Vagina (tissue), 2 donors: ENCODE data around the gene HDHD5. TPM values are rescaled to one million over a fixed set of nuclear protein-coding genes. Genes with fewer than 3 reads are reported as not detected.

ENCODE experiments used
- DNase-seq, 2 donors: peaks; one replicate each; pipeline ENCODE4 v3.0.0-alpha.2; 2017; ENCODE audit errors: extremely low spot score in 2 of 2
- H3K27ac ChIP-seq: fragments of 200-600 bp; sonication (generic); one replicate; pipeline ENCODE4 v1.5.1; 2019
- H3K27me3 ChIP-seq: fragments of 200-600 bp; sonication (generic); one replicate; pipeline ENCODE4 v1.5.1; 2019
- H3K36me3 ChIP-seq, 2 donors: fragments of 200-600 bp; sonication (generic); one replicate each; pipeline ENCODE4 v1.5.1; 2017 to 2019
- H3K4me1 ChIP-seq: fragments of 200-600 bp; sonication (generic); one replicate; pipeline ENCODE4 v1.5.1; 2019
- H3K4me3 ChIP-seq, 2 donors: fragments of 200-600 bp; sonication (generic); 1 replicate in 1 of 2; 2 replicates in 1 of 2; pipeline ENCODE4 v1.5.1; 2016 to 2019
- H3K9me3 ChIP-seq: fragments of 200-600 bp; sonication (generic); one replicate; pipeline ENCODE4 v1.5.1; 2019
- POLR2A ChIP-seq, 2 donors: fragments of 450-650 bp; IDR thresholded peaks; one replicate each; pipeline ENCODE4 v1.6.1; 2017; ENCODE audit warnings: antibody characterized with exemption in 2 of 2, mild to moderate bottlenecking in 2 of 2, moderate library complexity in 2 of 2
- POLR2AphosphoS5 ChIP-seq, 2 donors: sonication (generic); formaldehyde crosslinking; IDR thresholded peaks; one replicate each; pipeline ENCODE4 v1.9.0; 2017; ENCODE audit warnings: antibody characterized with exemption in 2 of 2, mild to moderate bottlenecking in 2 of 2, low read depth in 1 of 2; ENCODE audit not compliant: insufficient read depth in 1 of 2
- intact Hi-C: fragments of 100-400 bp; cut with DNase I; formaldehyde crosslinking; loops from one replicate; pipeline ENCODE4 v1.15.1; 2023
- total RNA-seq: library from RNA; depleted of rRNA; stranded (reverse); fragments of >200 nt; gene quantifications from one replicate; pipeline ENCODE4 v1.2.3, GENCODE V29; 2016
- TF ChIP-seq, protein P1 (sequence below), 3 experiments: fragments of 450-650 bp in 2 of 3; fragments of 200-600 bp in 1 of 3; sonication (generic) in 1 of 3; IDR thresholded peaks; one replicate each; pipeline ENCODE4 v1.5.1; 2017 to 2019; ENCODE audit warnings: antibody characterized with exemption in 3 of 3, mild to moderate bottlenecking in 2 of 3, moderate library complexity in 2 of 3

Gene HDHD5
- total RNA-seq, 1 donor from 2014 or later: 30.0 TPM

DNA sequence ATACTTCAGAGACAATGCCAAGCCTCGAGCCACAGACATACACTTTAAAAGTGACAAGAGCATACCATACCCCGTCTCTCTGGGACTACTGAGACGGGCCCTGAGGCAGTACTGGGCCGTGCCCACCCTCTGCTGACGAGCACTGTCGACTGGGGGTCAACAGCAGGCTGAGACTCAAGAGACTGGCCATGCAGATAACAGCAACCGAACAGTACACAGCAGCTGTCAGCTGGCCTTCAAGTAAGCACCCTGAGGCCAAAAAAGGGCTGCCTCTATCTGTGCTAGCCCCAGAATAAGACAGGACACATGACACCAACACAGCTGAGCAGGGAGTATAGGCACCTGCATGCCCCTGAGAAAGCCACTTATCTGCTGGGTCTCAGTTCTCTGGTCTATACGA is 19.1 kb downstream of the HDHD5 start:
- Histone ChIP-seq H3K9me3 (no peaks in the 10 kb centered on the region), H3K4me3 (no peak overlapping the region), H3K4me1 (no peaks in the 10 kb centered on the region), H3K36me3 (peaks cover 0 to 47% of the 10 kb centered on the region in 2 donors), H3K27me3 (no peaks in the 10 kb centered on the region), H3K27ac (no peak overlapping the region)
- TF ChIP-seq POLR2AphosphoS5 (IDR thresholded peaks at IDR 0.05; ENCODE audit: insufficient read depth in 1 of 2, low read depth in 1 of 2): no peak
- TF ChIP-seq, protein P1, sequence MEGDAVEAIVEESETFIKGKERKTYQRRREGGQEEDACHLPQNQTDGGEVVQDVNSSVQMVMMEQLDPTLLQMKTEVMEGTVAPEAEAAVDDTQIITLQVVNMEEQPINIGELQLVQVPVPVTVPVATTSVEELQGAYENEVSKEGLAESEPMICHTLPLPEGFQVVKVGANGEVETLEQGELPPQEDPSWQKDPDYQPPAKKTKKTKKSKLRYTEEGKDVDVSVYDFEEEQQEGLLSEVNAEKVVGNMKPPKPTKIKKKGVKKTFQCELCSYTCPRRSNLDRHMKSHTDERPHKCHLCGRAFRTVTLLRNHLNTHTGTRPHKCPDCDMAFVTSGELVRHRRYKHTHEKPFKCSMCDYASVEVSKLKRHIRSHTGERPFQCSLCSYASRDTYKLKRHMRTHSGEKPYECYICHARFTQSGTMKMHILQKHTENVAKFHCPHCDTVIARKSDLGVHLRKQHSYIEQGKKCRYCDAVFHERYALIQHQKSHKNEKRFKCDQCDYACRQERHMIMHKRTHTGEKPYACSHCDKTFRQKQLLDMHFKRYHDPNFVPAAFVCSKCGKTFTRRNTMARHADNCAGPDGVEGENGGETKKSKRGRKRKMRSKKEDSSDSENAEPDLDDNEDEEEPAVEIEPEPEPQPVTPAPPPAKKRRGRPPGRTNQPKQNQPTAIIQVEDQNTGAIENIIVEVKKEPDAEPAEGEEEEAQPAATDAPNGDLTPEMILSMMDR (IDR thresholded peaks at IDR 0.05): no peak
- no peak for TF ChIP-seq POLR2A (IDR thresholded peaks at IDR 0.05)
- no peak for DNase-seq
- intact Hi-C loops: no loop called here

DNA sequence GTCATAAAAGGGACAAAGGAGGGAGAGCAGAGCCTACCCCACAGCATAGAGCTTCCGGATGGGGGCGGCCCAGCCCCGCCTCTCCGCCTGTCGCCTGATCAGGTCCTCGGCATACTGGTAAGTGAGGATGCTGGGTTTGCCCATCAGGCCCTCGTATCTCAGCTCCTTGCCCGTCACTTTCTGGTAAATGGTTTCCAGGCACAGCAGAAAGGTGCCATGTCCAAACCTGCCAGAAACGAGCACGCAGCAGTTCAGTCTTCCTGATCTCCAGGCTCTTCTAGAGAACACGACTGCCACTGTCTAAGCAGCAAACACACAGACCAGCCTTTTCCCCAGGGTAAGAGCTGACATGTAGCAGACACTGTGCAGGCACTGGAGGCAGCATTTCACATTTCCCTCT is 20.6 kb downstream of the HDHD5 start:
- peaks cover 0 to 42% of the 10 kb centered on the region in 2 donors for H3K36me3 ChIP-seq
- H3K4me1 ChIP-seq: no peaks in the 10 kb centered on the region
- H3K27ac ChIP-seq: no peak overlapping the region
- no peaks in the 10 kb centered on the region for H3K27me3 ChIP-seq
- TF ChIP-seq POLR2A (IDR thresholded peaks at IDR 0.05): no peak
- no peak for TF ChIP-seq POLR2AphosphoS5 (IDR thresholded peaks at IDR 0.05; ENCODE audit: insufficient read depth in 1 of 2, low read depth in 1 of 2)
- TF ChIP-seq, protein P1 (IDR thresholded peaks at IDR 0.05): no peak
- no peak overlapping the region for H3K4me3 ChIP-seq
- DNase-seq: no peak
- intact Hi-C loops: no loop called here
- H3K9me3 ChIP-seq: no peaks in the 10 kb centered on the region

DNA sequence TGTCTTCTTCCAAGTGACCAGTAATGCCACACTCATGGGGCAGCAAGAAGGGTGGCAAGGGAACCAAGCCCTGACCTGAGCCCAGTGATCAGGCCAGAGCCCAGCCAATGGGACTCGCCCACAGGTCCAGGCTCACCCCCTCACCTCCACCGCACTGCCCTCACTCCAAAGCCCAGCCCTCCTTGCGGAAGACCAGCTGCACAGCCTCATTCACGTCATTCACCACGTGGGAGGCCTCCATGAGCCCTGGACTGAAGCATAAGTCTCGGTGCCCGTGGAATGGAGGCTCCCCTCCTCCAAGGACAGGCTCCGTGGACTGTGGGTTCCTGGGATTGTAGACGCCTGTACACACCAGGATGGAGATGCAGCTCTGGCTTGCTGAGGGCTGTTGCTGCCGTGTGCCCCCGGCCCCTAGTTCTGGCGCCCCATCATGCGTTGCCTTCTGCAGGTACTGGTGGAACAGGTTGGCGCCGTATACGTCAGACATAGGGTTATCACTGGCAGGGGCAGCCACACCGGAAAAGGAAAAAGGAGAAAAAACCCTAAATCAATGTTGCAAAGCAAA is 21.1 kb downstream of the HDHD5 start:
- no peaks in the 10 kb centered on the region for H3K9me3 ChIP-seq
- H3K4me3 ChIP-seq: no peak overlapping the region
- H3K36me3 ChIP-seq: peaks cover 0 to 38% of the 10 kb centered on the region in 2 donors
- no peaks in the 10 kb centered on the region for H3K27me3 ChIP-seq
- no peak overlapping the region for H3K27ac ChIP-seq
- TF ChIP-seq, protein P1 (IDR thresholded peaks at IDR 0.05): no peak
- no peak for TF ChIP-seq POLR2A (IDR thresholded peaks at IDR 0.05)
- intact Hi-C loops: no loop called here
- H3K4me1 ChIP-seq: no peaks in the 10 kb centered on the region
- no peak for DNase-seq

DNA sequence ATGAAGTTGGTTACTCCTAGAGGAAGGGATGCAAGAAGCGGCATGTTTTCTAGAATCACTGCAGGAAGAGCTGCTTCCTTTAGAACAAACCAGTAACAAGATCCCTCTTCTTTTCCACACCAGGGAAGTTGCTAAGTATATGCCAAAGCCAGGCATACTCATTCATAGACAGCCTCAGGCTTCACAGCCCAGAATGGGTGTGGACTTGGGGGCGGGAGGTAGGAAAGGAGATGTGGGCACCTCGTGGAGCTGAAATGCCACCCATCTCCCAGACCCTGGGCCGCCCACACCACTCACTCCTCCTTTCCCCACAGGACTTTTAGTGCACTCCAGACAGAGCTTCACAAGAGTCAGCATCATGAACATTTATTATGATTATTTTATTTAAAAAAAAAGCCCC is 21.9 kb downstream of the HDHD5 start:
- TF ChIP-seq, protein P1 (IDR thresholded peaks at IDR 0.05): no peak
- TF ChIP-seq POLR2A (IDR thresholded peaks at IDR 0.05) (no peak), POLR2AphosphoS5 (IDR thresholded peaks at IDR 0.05; ENCODE audit: insufficient read depth in 1 of 2, low read depth in 1 of 2) (no peak)
- no peak overlapping the region for H3K27ac ChIP-seq
- no peaks in the 10 kb centered on the region for H3K4me1 ChIP-seq
- intact Hi-C loops: no loop called here
- no peaks in the 10 kb centered on the region for H3K9me3 ChIP-seq
- DNase-seq: no peak
- no peak overlapping the region for H3K4me3 ChIP-seq
- no peaks in the 10 kb centered on the region for H3K27me3 ChIP-seq
- peaks cover 0 to 30% of the 10 kb centered on the region in 2 donors for H3K36me3 ChIP-seq

DNA sequence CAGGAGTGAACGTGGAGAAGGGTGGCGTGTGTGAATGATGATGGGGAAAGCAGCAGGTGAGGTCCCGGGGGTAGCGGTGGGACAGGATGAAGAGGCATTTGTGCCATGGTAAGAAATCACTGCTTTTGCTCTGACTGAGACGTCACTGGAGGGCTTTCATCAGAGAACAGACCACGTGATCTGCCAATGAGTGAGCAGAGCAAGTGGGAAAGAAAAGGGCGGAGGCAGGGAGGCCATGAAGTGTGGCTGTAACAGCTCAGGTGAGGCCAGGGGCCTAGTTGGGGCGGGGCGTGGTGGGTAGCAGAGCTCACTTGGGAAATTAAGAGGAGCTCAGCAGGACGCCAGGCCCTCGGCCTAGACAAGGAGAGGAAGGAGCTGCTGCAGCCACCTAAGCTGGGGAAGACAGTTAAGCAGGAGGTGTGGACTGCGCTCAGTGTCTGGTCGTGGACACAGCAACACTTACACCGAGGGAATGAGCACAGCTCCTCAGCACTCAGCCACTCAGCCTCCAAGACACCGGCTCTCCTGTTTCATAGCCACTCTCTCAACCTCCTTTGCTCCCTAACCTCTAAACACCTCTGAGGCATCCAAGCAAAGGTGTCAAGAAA is 23.8 kb downstream of the HDHD5 start:
- no peaks in the 10 kb centered on the region for H3K9me3 ChIP-seq
- DNase-seq: no peak
- H3K4me3 ChIP-seq: no peak overlapping the region
- H3K36me3 ChIP-seq: peaks cover 0 to 13% of the 10 kb centered on the region in 2 donors
- no peaks in the 10 kb centered on the region for H3K27me3 ChIP-seq
- no peak overlapping the region for H3K27ac ChIP-seq
- no peaks in the 10 kb centered on the region for H3K4me1 ChIP-seq
- intact Hi-C loops: no loop called here
- TF ChIP-seq POLR2A (IDR thresholded peaks at IDR 0.05) (no peak), POLR2AphosphoS5 (IDR thresholded peaks at IDR 0.05; ENCODE audit: insufficient read depth in 1 of 2, low read depth in 1 of 2) (no peak)
- TF ChIP-seq, protein P1 (IDR thresholded peaks at IDR 0.05): no peak
